HCT116 (cell line): Measurements from ENCODE around the gene GPAT2. TPM values are rescaled to one million over a fixed set of nuclear protein-coding genes. Genes with fewer than 3 reads are reported as not detected.
"Not testable (repeated sequence)": the region's sequence is repeated elsewhere in the genome, so short reads cannot be mapped to it uniquely, and the experiment has no call there.

Experiments used
- ATAC-seq: fragments of 200-7000 bp; cut with Tn5 transposase; 2 replicates; pipeline ENCODE4 v1.9.1; 2020; ENCODE audit warnings: mild to moderate bottlenecking, moderate library complexity
- BruUV-seq: library from RNA; stranded (reverse); fragments of 400-500 nt; replicated peaks from 2 replicates; lab custom pipeline; 2021; lab: Mats Ljungman, UMichigan
- CTCF ChIA-PET: fragments of 300-600 bp; sonication (Branson Sonifier 250); formaldehyde crosslinking; loops from one replicate; lab custom pipeline; 2021; ENCODE audit warnings: antibody characterized with exemption; lab: Charles Lee
- POLR2A ChIA-PET: fragments of 300-600, 350-600 bp; sonication (Branson Sonifier 250); formaldehyde crosslinking; loops from one replicate; lab custom pipeline; 2021; ENCODE audit warnings: antibody characterized with exemption; lab: Charles Lee
- RAD21 ChIA-PET, 2 experiments: fragments of 300-600 bp; sonication (Branson Sonifier 250); formaldehyde crosslinking; loops; one replicate each; lab custom pipeline; 2023; ENCODE audit warnings: low total read pairs in 2 of 2; ENCODE audit not compliant: uncharacterized antibody in 2 of 2, unreplicated experiment in 2 of 2, low non-redundant PET in 1 of 2; lab: Charles Lee
- DNase-seq: peaks from one replicate; pipeline ENCODE4 v3.0.0-alpha.2; 2010; ENCODE audit warnings: low read depth, low spot score
- H2AFZ ChIP-seq: fragments of 200-600 bp; shearing (Covaris generic), sonication (generic); 2 replicates; pipeline ENCODE4 v1.6.1; 2017; ENCODE audit warnings: low read depth, mixed run types, mixed read lengths, antibody characterized with exemption, low read length; ENCODE audit not compliant: poor library complexity, severe bottlenecking
- H3K27ac ChIP-seq: 2 replicates; pipeline ENCODE4 v1.5.1; 2012; ENCODE audit warnings: low read depth, low read length
- H3K27me3 ChIP-seq: fragments of 200-600 bp; sonication (generic); 2 replicates; pipeline ENCODE4 v1.6.1; 2016; ENCODE audit warnings: mixed run types, low read length, mixed read lengths; ENCODE audit not compliant: insufficient read depth
- H3K36me3 ChIP-seq, 2 experiments: fragments of 200-500 bp in 1 of 2; fragments of 200-600 bp in 1 of 2; sonication (Bioruptor generic) in 1 of 2; sonication (generic) in 1 of 2; 2 replicates each; pipeline versions ENCODE4 v1.5.1 to v1.6.1; 2014 to 2016; ENCODE audit warnings: low read length in 2 of 2, inconsistent platforms in 1 of 2, mixed read lengths in 1 of 2, mixed run types in 1 of 2; ENCODE audit not compliant: insufficient read depth in 2 of 2, control insufficient read depth in 1 of 2
- H3K4me1 ChIP-seq, 2 experiments: fragments of 200-600 bp in 1 of 2; sonication (generic) in 1 of 2; 2 replicates each; pipeline versions ENCODE4 v1.5.1 to v1.6.1; 2012 to 2017; ENCODE audit warnings: low read length in 2 of 2, inconsistent platforms in 1 of 2, mild to moderate bottlenecking in 1 of 2, mixed read lengths in 1 of 2, mixed run types in 1 of 2, moderate library complexity in 1 of 2; ENCODE audit not compliant: insufficient read depth in 2 of 2, control insufficient read depth in 1 of 2
- H3K4me2 ChIP-seq: fragments of 200-600 bp; sonication (generic); 2 replicates; pipeline ENCODE4 v1.6.1; 2017; ENCODE audit warnings: mixed run types, low read length, mixed read lengths
- H3K4me3 ChIP-seq, 2 experiments: fragments of 200-600 bp in 1 of 2; sonication (generic) in 1 of 2; replicated peaks in 1 of 2; 2 replicates each; pipeline ENCODE4 v1.5.1; 2011 to 2016; ENCODE audit warnings: low read length in 2 of 2, control low read depth in 1 of 2, low read depth in 1 of 2, mild to moderate bottlenecking in 1 of 2, mixed read lengths in 1 of 2, mixed run types in 1 of 2
- H3K79me2 ChIP-seq: fragments of 200-600 bp; sonication (generic); 2 replicates; pipeline ENCODE4 v1.6.1; 2017; ENCODE audit warnings: mild to moderate bottlenecking, mixed run types, low read length, moderate library complexity, mixed read lengths; ENCODE audit not compliant: insufficient read depth
- H3K9ac ChIP-seq: fragments of 200-600 bp; sonication (generic); 2 replicates; pipeline ENCODE4 v1.6.1; 2016; ENCODE audit warnings: low read length, mixed read lengths
- H3K9me2 ChIP-seq: fragments of 200-600 bp; sonication (generic), shearing (Covaris generic); 2 replicates; pipeline ENCODE4 v1.6.1; 2017; ENCODE audit warnings: mixed run types, mild to moderate bottlenecking, moderate library complexity; ENCODE audit not compliant: insufficient read depth
- H3K9me3 ChIP-seq, 2 experiments: fragments of 200-500 bp in 1 of 2; fragments of 200-600 bp in 1 of 2; sonication (Bioruptor generic) in 1 of 2; sonication (generic) in 1 of 2; 2 replicates each; pipeline ENCODE4 v1.6.1; 2014 to 2017; ENCODE audit warnings: low read length in 2 of 2, mixed read lengths in 2 of 2, inconsistent platforms in 1 of 2, low read depth in 1 of 2, mild to moderate bottlenecking in 1 of 2, mixed run types in 1 of 2, moderate library complexity in 1 of 2; ENCODE audit not compliant: control insufficient read depth in 1 of 2, insufficient read depth in 1 of 2
- H4K20me1 ChIP-seq: fragments of 200-600 bp; sonication (generic), shearing (Covaris generic); 2 replicates; pipeline ENCODE4 v1.6.1; 2017; ENCODE audit warnings: mixed run types, mild to moderate bottlenecking, moderate library complexity; ENCODE audit not compliant: insufficient read depth
- CEBPB ChIP-seq: IDR thresholded peaks from 2 replicates; pipeline ENCODE4 v1.6.1; 2012; ENCODE audit warnings: low read depth
- EGR1 ChIP-seq: IDR thresholded peaks from 2 replicates; pipeline ENCODE4 v1.6.1; 2012; ENCODE audit warnings: low read depth
- ELF1 ChIP-seq: IDR thresholded peaks from 2 replicates; pipeline ENCODE4 v1.6.1; 2012; ENCODE audit warnings: low read depth, borderline replicate concordance
- EZH2phosphoT487 ChIP-seq: fragments of 200-600 bp; IDR thresholded peaks from 2 replicates; pipeline ENCODE4 v1.6.1; 2018; ENCODE audit warnings: antibody characterized with exemption, borderline replicate concordance
- POLR2A ChIP-seq: IDR thresholded peaks from 2 replicates; pipeline ENCODE4 v1.7.0; 2011; ENCODE audit warnings: borderline replicate concordance; ENCODE audit not compliant: insufficient read depth, insufficient read length; ENCODE audit errors: extremely low read depth
- POLR2AphosphoS5 ChIP-seq: IDR thresholded peaks from 2 replicates; pipeline ENCODE4 v1.6.1; 2011; ENCODE audit warnings: mild to moderate bottlenecking, low read depth, low read length, moderate library complexity
- SIN3A ChIP-seq: IDR thresholded peaks from 2 replicates; pipeline ENCODE4 v1.6.1; 2012; ENCODE audit warnings: low read depth
- SP1 ChIP-seq: IDR thresholded peaks from 2 replicates; pipeline ENCODE4 v1.6.1; 2012; ENCODE audit warnings: low read depth
- YY1 ChIP-seq: IDR thresholded peaks from 2 replicates; pipeline ENCODE4 v1.6.1; 2011; ENCODE audit warnings: low read length, low read depth, moderate library complexity, mild to moderate bottlenecking; ENCODE audit not compliant: insufficient replicate concordance; ENCODE audit errors: extremely low read depth
- ZFX ChIP-seq: fragments of 450-650 bp; IDR thresholded peaks from 2 replicates; pipeline ENCODE4 v1.6.1; 2017
- intact Hi-C: fragments of 100-400 bp; cut with micrococcal nuclease; formaldehyde crosslinking; loops from 2 replicates; pipeline ENCODE4 v1.10.0; 2022
- total RNA-seq: library from RNA; stranded (reverse); gene quantifications from one replicate; pipeline ENCODE4 v1.2.1, GENCODE V29; 2021; ENCODE audit not compliant: unreplicated experiment
- TF ChIP-seq, protein P1 (sequence below): IDR thresholded peaks from 2 replicates; pipeline ENCODE4 v1.6.1; 2012; ENCODE audit warnings: low read depth
- TF ChIP-seq, protein P2 (sequence below): IDR thresholded peaks from 2 replicates; pipeline ENCODE4 v1.6.1; 2012
- TF ChIP-seq, protein P3 (sequence below): IDR thresholded peaks from 2 replicates; pipeline ENCODE4 v1.6.1; 2011; ENCODE audit warnings: mild to moderate bottlenecking, low read length, moderate library complexity; ENCODE audit not compliant: insufficient replicate concordance; ENCODE audit errors: extremely low read depth
- TF ChIP-seq, protein P4 (sequence below): IDR thresholded peaks from 2 replicates; pipeline ENCODE4 v1.6.1; 2012
- TF ChIP-seq, protein P5 (sequence below), 3 experiments: fragments of 200-600 bp in 1 of 3; sonication (generic) in 1 of 3; IDR thresholded peaks in 2 of 3; conservative IDR thresholded peaks in 1 of 3; 2 replicates each; pipeline ENCODE4 v1.5.1; 2012 to 2017; ENCODE audit warnings: low read depth in 2 of 3, low read length in 2 of 3, antibody characterized with exemption in 1 of 3, borderline replicate concordance in 1 of 3, control low read depth in 1 of 3, mild to moderate bottlenecking in 1 of 3, mixed read lengths in 1 of 3, mixed run types in 1 of 3, moderate library complexity in 1 of 3; ENCODE audit not compliant: insufficient read depth in 1 of 3

GPAT2 gene
- total RNA-seq, 1 experiment from 2014 or later, result 54.2 TPM

DNA sequence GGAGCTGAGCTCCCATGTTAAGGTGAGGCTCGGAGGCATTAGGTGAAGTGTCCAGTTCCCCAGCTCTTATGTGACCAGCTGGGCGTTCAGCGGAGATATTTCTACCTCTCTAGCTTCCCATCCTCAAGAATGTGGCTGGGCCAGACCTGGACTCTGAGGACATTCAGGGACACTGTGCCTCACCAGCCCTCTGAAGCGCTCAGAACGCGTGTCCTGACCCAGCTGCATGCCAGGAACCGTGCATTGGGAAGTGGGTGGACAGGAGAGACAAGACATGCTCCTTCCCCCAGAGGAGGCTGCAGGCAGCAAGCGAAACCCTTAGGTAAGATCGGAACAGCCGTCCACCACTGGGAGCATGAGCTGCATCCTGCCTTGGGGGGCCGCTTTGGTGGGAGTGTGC is 38.0 kb upstream of the GPAT2 start:
- BruUV-seq, result no TSS peak
- intact Hi-C loops, result no loop called here
- DNase-seq (no peak), ATAC-seq (no peak)
- no peaks in the 10 kb centered on the region for H3K4me1 ChIP-seq
- no peak overlapping the region for H3K9ac ChIP-seq
- H3K27me3 ChIP-seq, result no peaks in the 10 kb centered on the region
- ChIA-PET POLR2A (no interaction called here), CTCF (no interaction called here), RAD21 (no interaction called here)
- H3K27ac ChIP-seq, result no peak overlapping the region
- TF ChIP-seq, protein P1, sequence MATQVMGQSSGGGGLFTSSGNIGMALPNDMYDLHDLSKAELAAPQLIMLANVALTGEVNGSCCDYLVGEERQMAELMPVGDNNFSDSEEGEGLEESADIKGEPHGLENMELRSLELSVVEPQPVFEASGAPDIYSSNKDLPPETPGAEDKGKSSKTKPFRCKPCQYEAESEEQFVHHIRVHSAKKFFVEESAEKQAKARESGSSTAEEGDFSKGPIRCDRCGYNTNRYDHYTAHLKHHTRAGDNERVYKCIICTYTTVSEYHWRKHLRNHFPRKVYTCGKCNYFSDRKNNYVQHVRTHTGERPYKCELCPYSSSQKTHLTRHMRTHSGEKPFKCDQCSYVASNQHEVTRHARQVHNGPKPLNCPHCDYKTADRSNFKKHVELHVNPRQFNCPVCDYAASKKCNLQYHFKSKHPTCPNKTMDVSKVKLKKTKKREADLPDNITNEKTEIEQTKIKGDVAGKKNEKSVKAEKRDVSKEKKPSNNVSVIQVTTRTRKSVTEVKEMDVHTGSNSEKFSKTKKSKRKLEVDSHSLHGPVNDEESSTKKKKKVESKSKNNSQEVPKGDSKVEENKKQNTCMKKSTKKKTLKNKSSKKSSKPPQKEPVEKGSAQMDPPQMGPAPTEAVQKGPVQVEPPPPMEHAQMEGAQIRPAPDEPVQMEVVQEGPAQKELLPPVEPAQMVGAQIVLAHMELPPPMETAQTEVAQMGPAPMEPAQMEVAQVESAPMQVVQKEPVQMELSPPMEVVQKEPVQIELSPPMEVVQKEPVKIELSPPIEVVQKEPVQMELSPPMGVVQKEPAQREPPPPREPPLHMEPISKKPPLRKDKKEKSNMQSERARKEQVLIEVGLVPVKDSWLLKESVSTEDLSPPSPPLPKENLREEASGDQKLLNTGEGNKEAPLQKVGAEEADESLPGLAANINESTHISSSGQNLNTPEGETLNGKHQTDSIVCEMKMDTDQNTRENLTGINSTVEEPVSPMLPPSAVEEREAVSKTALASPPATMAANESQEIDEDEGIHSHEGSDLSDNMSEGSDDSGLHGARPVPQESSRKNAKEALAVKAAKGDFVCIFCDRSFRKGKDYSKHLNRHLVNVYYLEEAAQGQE, result no peak
- no peak for TF ChIP-seq YY1
- no peak for TF ChIP-seq EGR1
- TF ChIP-seq ELF1, result no peak
- TF ChIP-seq, protein P2, sequence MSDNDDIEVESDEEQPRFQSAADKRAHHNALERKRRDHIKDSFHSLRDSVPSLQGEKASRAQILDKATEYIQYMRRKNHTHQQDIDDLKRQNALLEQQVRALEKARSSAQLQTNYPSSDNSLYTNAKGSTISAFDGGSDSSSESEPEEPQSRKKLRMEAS, result no peak
- TF ChIP-seq, protein P3, sequence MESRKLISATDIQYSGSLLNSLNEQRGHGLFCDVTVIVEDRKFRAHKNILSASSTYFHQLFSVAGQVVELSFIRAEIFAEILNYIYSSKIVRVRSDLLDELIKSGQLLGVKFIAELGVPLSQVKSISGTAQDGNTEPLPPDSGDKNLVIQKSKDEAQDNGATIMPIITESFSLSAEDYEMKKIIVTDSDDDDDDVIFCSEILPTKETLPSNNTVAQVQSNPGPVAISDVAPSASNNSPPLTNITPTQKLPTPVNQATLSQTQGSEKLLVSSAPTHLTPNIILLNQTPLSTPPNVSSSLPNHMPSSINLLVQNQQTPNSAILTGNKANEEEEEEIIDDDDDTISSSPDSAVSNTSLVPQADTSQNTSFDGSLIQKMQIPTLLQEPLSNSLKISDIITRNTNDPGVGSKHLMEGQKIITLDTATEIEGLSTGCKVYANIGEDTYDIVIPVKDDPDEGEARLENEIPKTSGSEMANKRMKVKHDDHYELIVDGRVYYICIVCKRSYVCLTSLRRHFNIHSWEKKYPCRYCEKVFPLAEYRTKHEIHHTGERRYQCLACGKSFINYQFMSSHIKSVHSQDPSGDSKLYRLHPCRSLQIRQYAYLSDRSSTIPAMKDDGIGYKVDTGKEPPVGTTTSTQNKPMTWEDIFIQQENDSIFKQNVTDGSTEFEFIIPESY, result no peak
- no peak for TF ChIP-seq POLR2AphosphoS5
- TF ChIP-seq, protein P4, sequence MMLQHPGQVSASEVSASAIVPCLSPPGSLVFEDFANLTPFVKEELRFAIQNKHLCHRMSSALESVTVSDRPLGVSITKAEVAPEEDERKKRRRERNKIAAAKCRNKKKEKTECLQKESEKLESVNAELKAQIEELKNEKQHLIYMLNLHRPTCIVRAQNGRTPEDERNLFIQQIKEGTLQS, result no peak
- no peak for TF ChIP-seq SP1
- TF ChIP-seq POLR2A, result no peak
- no peak for TF ChIP-seq CEBPB
- TF ChIP-seq, protein P5, sequence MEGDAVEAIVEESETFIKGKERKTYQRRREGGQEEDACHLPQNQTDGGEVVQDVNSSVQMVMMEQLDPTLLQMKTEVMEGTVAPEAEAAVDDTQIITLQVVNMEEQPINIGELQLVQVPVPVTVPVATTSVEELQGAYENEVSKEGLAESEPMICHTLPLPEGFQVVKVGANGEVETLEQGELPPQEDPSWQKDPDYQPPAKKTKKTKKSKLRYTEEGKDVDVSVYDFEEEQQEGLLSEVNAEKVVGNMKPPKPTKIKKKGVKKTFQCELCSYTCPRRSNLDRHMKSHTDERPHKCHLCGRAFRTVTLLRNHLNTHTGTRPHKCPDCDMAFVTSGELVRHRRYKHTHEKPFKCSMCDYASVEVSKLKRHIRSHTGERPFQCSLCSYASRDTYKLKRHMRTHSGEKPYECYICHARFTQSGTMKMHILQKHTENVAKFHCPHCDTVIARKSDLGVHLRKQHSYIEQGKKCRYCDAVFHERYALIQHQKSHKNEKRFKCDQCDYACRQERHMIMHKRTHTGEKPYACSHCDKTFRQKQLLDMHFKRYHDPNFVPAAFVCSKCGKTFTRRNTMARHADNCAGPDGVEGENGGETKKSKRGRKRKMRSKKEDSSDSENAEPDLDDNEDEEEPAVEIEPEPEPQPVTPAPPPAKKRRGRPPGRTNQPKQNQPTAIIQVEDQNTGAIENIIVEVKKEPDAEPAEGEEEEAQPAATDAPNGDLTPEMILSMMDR (IDR thresholded peaks at IDR 0.05 in 2 of 3, conservative IDR thresholded peaks at IDR 0.05 in 1 of 3; ENCODE audit: borderline replicate concordance in 1 of 3, insufficient read depth in 1 of 3, low read depth in 2 of 3, low read length in 2 of 3), result no peak
- no peak for TF ChIP-seq ZFX
- TF ChIP-seq EZH2phosphoT487, result no peak
- TF ChIP-seq SIN3A, result no peak
- H3K36me3 ChIP-seq, result no peaks in the 10 kb centered on the region
- H3K4me3 ChIP-seq, result no peak overlapping the region
- H3K4me2 ChIP-seq, result no peak overlapping the region
- no peaks in the 10 kb centered on the region for H3K9me2 ChIP-seq
- no peaks in the 10 kb centered on the region for H3K79me2 ChIP-seq
- H4K20me1 ChIP-seq, result no peaks in the 10 kb centered on the region
- no peaks in the 10 kb centered on the region for H3K9me3 ChIP-seq
- H2AFZ ChIP-seq, result no peak overlapping the region

DNA sequence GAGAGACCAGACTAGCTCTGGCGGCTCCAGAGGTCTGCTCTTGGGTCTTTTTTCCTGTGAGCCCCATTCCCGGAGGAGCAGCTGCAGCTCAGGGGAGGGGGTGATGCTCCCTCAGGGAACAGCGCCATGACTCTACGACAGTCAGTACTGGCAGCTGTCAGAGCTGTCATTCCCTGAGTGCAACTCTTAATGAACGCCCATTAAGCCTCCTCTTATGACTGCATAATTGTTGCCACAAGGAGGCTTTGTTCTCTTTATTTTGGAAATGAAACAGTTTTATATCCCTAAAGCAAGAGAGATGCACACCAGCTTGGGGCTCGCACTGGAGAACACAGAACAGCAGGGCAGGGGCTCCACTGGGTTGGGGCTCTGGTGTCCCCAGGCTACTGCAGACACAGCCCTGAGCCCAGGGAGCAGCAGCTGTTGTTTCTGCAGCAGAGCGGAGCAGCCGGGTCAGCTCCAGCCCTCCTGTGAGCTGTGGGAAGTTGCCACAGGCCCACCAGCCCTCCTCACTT is 37.3 kb upstream of the GPAT2 start:
- POLR2A ChIA-PET, H3K4me3 ChIP-seq, H3K9ac ChIP-seq, H3K79me2 ChIP-seq, H3K4me1 ChIP-seq, H2AFZ ChIP-seq, DNase-seq, H3K9me3 ChIP-seq, H3K27me3 ChIP-seq, CTCF ChIA-PET, H3K36me3 ChIP-seq, H3K27ac ChIP-seq, H4K20me1 ChIP-seq, H3K9me2 ChIP-seq, intact Hi-C loops, BruUV-seq, H3K4me2 ChIP-seq, ATAC-seq, RAD21 ChIA-PET: not testable (repeated sequence)
